Stimulated activated CD8-positive, alpha-beta memory T cell treated with anti-CD3 and anti-CD28 coated beads, Interleukin-4, amount 100 ng/mL, for 1 hour (primary cell): ENCODE results near the gene DENND1A.

ENCODE experiments used
- DNase-seq, 2 donors: peaks; one replicate each; pipeline ENCODE4 v3.0.0-alpha.2; 2020; ENCODE audit warnings: low read depth in 2 of 2, low spot score in 1 of 2

DENND1A gene

DNA sequence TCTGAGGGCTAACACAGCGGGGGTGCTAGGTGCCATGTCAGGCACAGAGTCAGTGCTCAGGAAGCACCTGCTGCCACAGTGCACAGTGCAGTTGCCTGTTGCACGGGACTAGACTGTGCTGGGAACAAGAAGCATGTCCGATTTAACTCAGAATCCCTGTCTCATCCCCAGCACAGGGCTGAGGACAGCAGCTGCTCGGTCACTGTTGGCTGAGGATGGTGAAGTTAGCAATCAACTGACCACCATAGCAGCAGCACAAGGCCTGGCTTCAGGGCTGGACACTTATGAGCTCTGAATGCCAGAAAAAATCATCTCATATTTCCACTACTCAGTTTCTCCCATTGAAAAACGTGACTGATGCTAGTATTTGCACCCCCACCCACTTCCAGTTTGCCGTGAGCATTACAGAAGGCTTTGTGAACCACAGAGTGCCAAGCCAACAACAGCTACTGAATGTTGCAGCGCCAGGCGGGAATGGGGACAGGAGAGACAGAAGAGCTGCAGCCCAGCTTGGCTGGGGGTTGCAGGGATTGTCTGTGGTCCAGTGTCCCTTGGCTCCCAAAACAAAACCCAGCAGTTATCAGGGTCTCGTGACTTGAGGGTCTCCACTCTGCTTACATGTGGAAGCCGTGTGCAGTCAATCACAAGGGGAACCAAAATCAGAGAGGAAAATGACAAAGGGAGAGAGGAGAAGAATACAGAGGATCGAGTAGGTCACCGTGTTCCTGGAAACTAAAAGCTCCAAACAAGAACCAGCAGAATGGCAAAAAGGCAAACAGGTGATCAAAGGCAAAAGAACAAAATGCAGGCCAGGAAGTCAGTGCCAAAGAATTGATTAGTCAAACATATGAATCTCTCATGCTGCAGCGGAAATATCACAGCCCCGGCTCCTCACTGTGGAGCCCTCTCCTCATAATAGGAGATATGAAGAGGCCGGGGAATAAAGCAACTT is 418.3 kb downstream of the DENND1A start:
- no peak for DNase-seq

DNA sequence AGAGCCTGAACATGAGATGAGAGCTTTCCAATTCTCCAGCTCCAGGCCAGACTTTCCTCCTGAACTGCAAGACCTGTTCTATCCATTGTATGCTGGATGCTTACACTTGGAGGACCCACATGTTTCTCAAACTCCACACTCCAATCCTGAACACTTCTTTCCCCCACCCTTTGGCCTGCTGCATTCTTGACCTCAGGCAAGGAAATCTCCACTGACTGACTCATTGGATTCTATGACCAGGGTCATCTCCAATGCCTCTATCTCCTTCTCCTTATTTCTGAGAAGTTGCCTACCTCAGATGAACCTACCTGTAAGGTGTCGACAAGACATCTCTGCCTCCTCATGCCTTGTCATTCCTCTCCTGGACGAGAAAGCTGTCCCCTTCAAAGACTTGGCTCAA is 420.3 kb downstream of the DENND1A start:
- no peak for DNase-seq

DNA sequence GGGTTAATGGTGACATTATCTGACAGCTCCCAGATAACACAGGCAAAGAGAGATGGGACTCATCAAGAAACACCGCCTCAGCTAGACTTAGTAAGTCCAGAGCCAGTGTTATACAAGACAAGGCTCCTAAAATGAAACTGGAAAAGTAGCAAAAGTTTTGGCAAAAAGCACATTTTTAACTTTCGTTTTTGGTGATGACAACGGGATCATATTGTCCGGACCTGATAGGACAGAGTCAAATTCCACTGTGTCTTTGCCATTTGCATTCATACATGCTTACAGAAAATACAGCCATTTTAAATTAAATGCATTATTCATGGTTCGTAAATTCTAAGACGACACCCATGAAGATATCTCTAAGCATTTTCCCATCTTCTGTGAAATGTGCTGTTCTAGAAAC is 421.9 kb downstream of the DENND1A start:
- no peak for DNase-seq

DNA sequence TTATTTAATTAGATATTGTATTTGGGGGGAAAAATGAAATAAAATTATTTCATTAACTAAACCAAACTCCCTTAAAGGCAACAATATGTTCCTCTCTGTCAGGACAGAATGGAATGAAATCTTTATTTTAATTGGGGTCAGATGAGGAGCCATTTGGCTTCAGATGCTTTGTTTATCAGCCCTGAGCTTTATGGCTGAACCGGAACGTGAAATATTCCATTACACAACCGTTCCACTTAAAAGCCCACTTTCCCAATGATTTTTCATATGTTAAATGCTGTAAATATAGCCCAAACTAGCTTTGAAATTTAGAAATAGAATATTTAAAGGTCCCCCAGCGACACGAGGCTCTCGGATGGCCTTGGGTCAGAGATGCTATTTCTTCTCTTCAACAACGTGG is 424.4 kb downstream of the DENND1A start:
- DNase-seq = no peak

DNA sequence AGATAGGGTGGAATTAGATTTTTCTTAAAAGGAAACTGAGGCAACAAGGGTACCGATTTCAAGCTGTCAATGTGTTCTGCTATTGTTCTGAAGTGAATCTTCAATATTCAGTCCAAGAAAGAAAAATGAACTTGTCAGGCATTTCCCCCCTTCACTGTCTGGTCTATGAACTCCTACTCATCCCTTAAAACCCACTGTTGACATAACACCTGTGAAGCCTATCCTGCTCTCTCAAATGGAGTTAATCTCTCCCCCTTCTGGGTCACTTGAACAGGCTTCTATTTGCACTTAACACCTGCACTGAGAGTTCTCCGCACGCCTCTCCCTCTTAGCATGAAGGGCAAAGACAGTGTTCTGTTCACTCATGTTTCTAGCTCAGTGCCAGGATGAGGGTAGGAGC is 429.6 kb downstream of the DENND1A start:
- DNase-seq = no peak

DNA sequence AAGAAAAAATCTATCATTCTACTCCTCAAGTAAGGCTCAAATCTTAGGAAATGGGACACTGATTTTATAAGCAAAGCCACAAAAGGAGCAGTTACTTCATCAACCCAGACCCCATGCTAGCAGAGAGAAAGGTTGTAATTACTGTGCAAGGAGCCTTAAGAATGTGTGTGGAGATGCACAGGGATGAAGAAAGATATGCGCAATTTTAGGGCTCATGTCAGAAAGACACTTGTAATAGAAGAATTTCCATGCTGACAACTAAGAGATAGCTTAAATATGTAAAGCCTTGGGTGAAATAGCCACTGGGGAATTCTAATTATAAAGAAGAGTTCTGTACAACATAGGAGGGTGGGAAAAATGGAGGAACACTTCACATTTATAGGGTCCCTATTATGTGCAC is 432.1 kb downstream of the DENND1A start:
- DNase-seq = no peak

DNA sequence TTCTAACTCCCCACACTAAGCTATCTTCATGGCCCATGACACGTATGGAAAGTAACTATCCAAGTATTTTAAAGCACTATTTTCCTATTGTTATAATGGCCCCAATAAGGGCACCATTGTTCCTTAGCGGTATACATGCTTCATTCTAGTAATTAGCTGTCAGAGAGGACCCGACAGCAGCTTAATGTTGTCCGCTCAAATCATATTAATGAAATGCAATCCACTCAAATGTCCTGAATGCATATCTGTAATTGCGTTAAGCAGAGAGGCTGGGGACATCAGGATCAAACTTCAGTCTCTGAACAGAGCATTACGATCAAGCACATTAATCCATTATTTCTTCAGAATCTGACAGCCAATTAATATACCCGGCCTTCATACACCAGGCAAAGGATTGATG is 434.2 kb downstream of the DENND1A start:
- no peak for DNase-seq

DNA sequence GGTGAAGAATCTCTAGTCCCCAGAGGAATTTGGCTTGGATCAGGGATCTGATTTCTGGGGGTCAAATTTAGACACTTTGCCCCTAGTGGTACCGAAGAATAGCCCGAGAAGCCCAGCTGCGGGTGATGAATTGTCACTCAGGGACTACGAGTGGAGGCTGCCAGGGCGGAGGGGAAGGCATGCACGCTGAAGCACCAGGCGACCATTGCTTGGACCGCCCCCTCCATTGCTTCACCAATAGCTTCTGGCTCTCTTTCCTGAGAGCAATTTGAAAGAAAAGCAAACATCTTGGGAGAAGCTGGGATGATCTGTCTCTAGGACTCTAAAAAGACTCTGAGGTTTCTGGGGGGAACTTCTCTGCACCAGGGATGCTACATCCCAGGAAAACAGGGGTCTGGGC is 436.3 kb downstream of the DENND1A start:
- no peak for DNase-seq

DNA sequence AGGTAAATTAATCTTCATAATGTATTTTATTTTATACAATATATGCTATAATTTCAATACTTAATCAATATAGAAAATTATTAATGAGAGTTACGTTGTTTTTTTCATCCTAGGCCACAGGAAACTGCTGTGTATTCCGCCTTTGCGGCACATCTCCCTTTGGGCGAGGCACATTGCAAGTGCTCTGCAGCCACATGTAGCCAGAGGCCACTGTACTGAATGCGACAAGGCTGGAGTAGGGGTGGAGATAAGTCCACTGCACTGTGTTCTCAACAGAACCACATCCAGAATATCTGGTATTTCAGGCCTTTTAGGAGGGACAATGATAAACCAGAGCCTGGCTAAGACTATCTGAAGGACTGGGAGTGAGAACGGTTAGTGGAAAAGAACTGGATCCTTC is 439.2 kb downstream of the DENND1A start:
- no peak for DNase-seq

DNA sequence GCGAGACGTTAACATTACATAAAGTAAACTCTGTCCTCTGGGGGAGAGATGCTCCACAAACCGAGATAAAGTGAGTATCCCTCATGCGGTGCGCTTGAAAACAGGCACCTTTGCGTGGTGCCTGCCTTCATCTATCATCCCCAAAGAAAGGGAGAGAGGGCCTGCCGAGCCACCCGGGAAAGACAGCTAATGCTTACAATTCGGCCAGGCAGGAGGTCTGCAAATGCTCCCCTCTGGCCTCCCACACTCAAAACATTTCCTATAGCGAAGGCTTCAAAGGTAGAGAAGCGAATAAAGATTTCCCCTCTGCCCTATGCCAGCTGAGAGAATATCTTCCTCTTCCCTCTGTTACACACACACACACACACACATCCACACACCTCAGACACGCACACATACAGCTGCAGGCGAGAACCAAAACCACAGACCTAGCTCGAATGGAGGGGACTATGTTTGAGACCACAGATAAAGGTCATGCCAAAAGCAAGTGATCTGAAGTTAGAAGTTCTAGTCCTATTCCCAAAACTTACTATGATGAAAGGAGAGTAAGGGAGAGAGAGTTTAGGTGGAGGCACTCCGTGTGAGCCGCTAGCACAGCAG is 441.1 kb downstream of the DENND1A start:
- DNase-seq = no peak

DNA sequence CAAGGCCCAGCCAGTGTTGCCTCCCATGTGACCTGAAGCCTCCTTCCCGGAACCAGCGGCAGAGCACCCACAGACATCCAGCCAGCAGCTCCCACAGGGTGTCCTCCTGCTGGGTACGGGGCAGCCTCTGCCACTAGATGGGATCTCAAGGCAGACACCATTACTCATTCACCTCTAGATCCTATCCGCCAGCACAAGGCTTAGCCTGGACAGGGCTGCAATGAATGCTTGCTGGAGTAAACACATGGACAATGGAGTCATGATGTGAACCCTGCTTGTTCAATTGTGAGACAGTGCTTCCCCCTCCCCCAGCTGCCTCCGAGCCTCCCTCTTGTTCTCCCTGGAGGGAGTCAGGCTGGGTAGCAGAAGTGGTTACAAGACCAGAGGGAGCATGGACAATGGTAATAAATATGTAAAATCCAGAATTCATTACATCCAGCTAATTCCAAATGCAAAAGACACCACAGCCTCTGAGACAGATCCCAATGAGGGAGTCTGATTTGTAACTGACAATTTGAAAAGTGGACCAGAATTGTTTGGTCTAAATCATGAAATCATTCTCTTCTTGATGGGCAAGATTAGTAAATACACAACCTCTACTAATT is 441.9 kb downstream of the DENND1A start:
- no peak for DNase-seq

DNA sequence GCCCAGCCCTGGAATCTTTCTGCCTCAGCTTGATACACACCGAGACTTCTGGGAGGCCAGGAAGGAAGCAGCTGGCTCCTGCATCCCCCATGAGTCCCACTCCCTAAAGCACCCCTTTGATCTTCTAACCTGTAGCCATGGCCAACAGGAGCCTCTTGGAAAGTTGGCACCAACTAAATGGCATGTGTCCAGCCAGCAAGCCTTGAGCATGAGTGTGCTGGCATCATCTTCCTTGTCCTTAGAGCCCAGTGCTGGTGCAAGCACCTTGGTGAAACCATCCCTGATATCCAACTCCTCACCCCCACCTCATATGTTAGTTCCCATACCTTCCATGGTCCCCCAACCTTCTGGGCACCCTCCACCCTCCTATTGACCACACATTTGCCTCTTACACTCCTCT is 443.5 kb downstream of the DENND1A start:
- no peak for DNase-seq

DNA sequence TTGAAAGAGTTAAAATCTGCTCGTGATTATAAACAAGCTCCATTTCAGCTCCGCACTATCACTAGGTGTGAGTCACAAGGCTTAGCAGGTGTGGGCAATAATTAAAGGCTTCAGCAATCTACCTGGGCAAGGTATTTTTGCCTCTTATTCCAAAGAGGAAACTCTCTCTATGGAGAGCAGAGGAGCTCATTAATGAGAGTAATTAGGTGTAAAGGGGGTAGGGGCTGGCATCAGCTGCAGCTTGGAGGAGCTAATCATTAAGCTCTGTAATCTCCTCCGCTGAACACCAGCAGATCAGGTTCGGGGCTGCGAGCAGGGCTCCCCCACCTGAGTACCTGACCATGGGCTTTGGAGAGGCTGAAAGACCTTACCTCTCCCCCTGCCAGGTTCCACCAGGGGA is 444.7 kb downstream of the DENND1A start:
- no peak for DNase-seq

DNA sequence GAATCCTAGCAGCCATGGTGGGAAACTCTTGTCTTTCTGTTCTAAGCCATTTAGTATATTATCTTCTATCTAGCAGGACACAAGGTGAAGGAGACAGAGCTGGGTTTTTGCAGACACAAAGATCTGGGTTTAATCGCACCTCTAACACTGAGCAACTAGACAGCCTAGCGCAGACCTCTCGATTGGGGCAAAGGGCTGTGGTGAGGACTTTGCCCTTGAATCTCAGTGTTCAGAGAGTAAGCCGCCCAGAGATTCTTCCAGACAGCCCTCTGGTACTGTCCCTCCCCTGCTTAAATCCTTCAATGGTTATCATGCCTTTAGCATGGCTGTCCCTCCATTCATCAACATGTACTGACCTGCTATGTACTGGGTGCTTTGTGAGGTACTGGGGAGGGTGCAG is 445.8 kb downstream of the DENND1A start:
- DNase-seq = no peak

DNA sequence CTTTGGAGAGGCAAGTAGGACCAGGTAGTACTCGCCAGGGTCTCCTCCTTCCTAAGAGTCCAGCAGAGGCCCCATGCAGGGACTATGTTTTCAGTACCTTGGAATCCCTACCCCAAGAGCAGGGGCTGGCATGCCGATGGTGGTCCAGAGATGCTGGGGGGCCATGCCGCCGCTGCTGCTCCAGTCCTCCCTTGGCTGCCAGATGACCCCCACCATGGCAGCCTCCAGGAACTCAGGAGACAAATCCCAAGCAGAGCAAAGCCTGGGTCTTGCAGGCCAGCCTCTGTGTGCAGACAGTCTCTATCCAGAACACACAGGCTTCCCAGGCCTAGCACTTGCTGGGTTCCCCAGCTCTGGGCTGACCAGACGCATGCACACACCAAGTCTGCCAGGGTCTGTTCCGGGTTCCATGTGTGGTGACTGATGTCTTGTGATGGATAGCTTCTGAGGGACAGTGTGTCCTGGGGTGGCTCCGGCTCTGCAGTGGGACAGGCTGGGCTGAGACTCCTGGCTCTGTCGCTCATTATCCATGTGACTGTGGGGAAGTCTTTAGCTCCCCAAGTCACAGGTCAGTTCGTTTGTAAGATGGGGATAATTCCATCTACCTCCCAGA is 446.6 kb downstream of the DENND1A start:
- DNase-seq = no peak

DNA sequence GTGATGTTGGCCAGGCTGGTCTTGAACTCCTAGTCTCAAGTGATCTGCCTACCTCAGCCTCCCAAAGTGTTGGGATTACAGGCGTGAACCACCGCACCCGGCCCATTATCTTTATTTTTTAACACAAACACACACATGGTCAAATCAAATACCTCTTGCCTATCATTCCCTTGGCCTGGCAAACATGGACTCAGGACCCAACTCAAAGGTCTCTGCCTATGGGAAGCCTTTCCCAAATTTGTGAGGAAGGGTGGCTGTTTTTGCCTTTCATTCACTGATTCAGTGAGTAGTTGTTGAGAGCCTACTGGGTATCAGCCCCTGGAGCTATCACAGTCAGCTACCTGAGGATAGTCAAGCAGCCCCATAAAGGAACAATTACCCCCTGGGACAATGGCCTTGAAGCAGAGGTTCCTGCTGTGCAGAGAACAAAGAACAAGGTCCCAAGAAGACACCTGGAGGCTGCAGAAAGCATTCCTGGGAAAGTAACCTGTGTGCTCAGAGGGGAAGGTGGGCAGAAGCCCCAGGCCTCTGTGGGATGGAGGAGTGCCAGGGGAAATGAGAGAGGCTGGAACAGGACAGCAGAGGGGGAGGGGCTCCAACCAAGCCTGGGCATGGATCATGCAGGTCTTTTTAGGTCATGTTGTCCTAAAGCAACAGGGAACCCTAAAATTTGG is 447.5 kb downstream of the DENND1A start:
- no peak for DNase-seq

DNA sequence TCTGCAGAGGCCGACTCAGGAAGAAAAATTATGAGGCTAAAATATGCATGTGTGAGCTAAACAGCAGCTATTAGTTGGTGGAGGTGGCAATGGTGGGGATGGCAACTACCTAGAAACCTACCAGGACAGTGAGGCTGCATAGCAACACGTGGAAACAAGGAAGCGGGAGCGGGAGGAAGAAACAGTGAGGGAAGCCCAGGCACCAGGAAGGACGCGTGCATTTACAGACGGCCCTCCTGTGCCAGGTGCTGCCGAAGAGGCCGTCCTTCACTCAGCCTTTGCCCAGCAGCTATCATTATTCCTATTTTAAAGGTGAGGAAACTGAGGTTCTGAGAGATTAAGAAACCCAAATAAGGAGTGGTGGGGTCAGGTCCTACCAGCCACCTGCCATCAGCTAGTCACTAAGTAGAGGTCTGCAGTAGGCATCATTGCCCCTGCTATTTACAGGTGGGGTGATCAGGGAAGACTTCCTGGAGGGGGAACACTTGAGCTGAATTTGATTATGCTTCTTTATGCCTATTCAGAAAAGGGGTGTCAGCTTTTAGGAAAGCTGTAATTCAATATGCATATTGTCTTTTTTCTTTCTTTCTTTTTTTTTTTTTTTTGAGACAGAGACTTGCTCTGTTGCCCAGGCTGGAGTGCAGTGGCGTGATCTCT is 448.6 kb downstream of the DENND1A start:
- no peak for DNase-seq

DNA sequence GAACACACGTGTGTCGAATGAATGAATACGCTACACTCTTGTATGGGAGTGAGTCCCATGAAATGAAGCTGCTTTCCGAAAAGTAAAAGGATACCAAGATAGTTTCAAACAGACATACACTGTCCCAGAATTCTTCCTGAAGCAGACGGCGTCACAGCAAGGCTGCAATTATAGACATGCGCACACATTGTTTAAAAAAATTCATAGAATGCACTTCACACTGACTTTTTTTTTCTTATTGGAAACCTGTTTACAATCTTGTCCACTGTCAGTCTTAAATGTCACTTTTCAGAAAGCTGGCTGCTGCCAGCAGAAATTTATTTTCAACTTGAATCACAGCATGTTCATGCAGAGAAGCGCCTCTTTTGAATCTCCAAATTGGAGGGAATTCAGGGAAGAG is 449.1 kb downstream of the DENND1A start:
- no peak for DNase-seq

DNA sequence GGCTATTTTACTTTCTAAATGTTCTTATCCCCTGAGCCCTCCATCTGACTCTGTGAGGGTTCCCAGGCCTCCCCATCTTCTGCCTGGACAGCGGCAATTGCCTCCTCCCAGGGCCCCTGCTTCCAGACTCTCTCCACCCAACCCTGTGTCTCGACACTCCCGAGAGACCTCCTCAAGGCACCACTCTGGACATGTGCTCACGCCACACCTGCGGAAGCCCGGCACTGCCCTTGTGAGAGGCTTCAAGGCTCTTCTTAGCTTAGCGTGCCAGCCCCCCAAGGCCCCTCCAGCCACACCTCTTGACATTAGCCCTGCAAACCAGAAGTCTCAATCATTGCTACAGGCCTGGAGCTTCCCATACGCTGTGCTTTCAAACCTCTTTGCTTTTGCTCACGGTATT is 449.8 kb downstream of the DENND1A start:
- DNase-seq = no peak

DNA sequence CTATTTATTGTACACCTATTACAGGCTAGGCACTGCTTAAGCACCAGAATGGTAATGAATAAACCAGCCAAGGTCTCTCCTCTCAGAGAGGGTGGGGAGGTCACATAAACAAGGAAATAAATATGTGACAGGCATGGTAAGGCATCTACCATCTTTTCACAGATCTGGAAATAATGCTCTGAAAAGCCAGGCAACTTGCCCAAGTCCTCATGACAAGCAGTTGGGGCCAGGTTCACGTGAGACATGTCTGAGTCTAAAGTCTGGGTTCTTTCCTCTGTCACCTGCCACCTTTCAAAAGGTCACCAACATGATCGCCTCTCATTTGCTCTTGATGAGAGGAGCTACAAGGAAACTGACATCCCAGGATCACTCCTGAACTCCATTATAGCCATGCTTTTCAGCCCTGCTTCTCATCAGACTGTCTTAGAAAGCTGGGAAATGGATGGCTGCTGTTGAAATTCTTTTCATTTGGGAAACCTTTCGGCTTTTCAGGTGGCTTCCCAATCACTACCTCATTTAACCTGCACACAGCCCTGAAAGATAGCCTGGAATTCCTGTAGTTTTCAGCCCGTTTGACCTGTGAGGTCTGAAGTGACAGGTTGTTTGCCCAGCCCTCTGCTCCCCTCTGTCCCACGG is 450.8 kb downstream of the DENND1A start:
- DNase-seq = no peak
